Esophagus squamous epithelium (tissue), 5 donors: ENCODE results near the gene CYP27B1. TPM values are rescaled to one million over a fixed set of nuclear protein-coding genes. Genes with fewer than 3 reads are reported as not detected.

Experiments
- DNase-seq: peaks from one replicate; lab custom pipeline; 2025; lab: John Stamatoyannopoulos, UW
- H3K27ac ChIP-seq, 4 donors: fragments of 200-600 bp; sonication (generic); one replicate each; pipeline ENCODE4 v1.5.1; 2016 to 2019; ENCODE audit warnings: mild to moderate bottlenecking in 1 of 4
- H3K27me3 ChIP-seq, 4 donors: fragments of 200-600 bp; sonication (generic); 1 replicate in 3 of 4; 2 replicates in 1 of 4; pipeline versions ENCODE4 v1.5.1 to v1.6.0; 2017 to 2021; ENCODE audit warnings: antibody characterized with exemption in 1 of 4
- H3K36me3 ChIP-seq, 3 donors: fragments of 200-600 bp; sonication (generic); one replicate each; pipeline ENCODE4 v1.5.1; 2016 to 2019
- H3K4me1 ChIP-seq, 3 donors: fragments of 200-600 bp; sonication (generic); one replicate each; pipeline ENCODE4 v1.5.1; 2017 to 2019
- H3K4me3 ChIP-seq, 4 donors: fragments of 200-600 bp; sonication (generic); 1 replicate in 3 of 4; 2 replicates in 1 of 4; pipeline ENCODE4 v1.5.1; 2016 to 2019; ENCODE audit warnings: mild to moderate bottlenecking in 2 of 4, moderate library complexity in 1 of 4
- H3K9me3 ChIP-seq, 3 donors: fragments of 200-600 bp; sonication (generic); one replicate each; pipeline ENCODE4 v1.5.1; 2016 to 2019
- CTCF ChIP-seq, 6 experiments: fragments of 450-650 bp in 4 of 6; fragments of 200-600 bp in 2 of 6; sonication (generic) in 2 of 6; IDR thresholded peaks; one replicate each; pipeline ENCODE4 v1.5.1; 2016 to 2019; ENCODE audit warnings: antibody characterized with exemption in 6 of 6, mild to moderate bottlenecking in 4 of 6, moderate library complexity in 4 of 6
- POLR2A ChIP-seq, 4 donors: fragments of 450-650 bp; IDR thresholded peaks; one replicate each; pipeline ENCODE4 v1.6.1; 2017; ENCODE audit warnings: antibody characterized with exemption in 4 of 4, mild to moderate bottlenecking in 4 of 4, moderate library complexity in 3 of 4
- whole genome bisulfite sequencing, 2 donors: methylation state at CpG; one replicate each; pipeline ENCODE4 v1.1.5; 2018; 5-methylcytosine and 5-hydroxymethylcytosine counted together
- intact Hi-C: fragments of 100-400 bp; cut with DNase I; formaldehyde crosslinking; loops from one replicate; pipeline ENCODE4 v1.15.0; 2022
- total RNA-seq, 4 donors: library from RNA; depleted of rRNA; stranded (reverse); fragments of >200 nt; gene quantifications; one replicate each; pipeline ENCODE4 v1.1.0, GENCODE V29; 2016
- donor health status: DM: yes; HTN: yes; CAD: no.

The CYP27B1 gene
- total RNA-seq, 4 donors from 2014 or later: 0.18 to 1.7 (median 1.1) TPM

GRCh38 chr12:57781801-57782200 lies 14.9 kb upstream of the CYP27B1 start:
- Histone ChIP-seq H3K9me3 (no peaks in the 10 kb centered on the region), H3K36me3 (peaks cover 0 to 47% (median 0%) of the 10 kb centered on the region in 3 donors), H3K4me3 (no peak overlapping the region), H3K27ac (no peak overlapping the region), H3K4me1 (peaks cover 10 to 25% (median 16%) of the 10 kb centered on the region in 3 donors), H3K27me3 (no peaks in the 10 kb centered on the region)
- 62 to 63% methylated on average over 2 of the region's 2 CpGs for WGBS, 2 donors
- intact Hi-C loops: loop anchor here (10.0 kb wide), 1 partner anchor 53 kb away; no protein-coding TSS in a partner anchor
- TF ChIP-seq POLR2A (IDR thresholded peaks at IDR 0.05): no peak
- TF ChIP-seq CTCF (IDR thresholded peaks at IDR 0.05): no peak
- DNase-seq: no peak

- no peak overlapping the region for H3K27ac ChIP-seq
- H3K4me3 ChIP-seq: no peak overlapping the region
- peaks cover 10 to 25% (median 16%) of the 10 kb centered on the region in 3 donors for H3K4me1 ChIP-seq
- no peaks in the 10 kb centered on the region for H3K9me3 ChIP-seq
- intact Hi-C loops: loop anchor here (10.0 kb wide), 1 partner anchor 54 kb away; no protein-coding TSS in a partner anchor
- TF ChIP-seq POLR2A (IDR thresholded peaks at IDR 0.05): no peak
- no peak for TF ChIP-seq CTCF (IDR thresholded peaks at IDR 0.05)
- 92 to 96% methylated on average over 3 of the region's 3 CpGs for WGBS, 2 donors
- no peak for DNase-seq
- no peaks in the 10 kb centered on the region for H3K27me3 ChIP-seq
- peaks cover 0 to 45% (median 0%) of the 10 kb centered on the region in 3 donors for H3K36me3 ChIP-seq
Observed at GRCh38 chr12:57781244-57781643, 14.4 kb upstream of the CYP27B1 start.

- Histone ChIP-seq H3K4me3 (no peak overlapping the region), H3K27ac (no peak overlapping the region), H3K9me3 (no peaks in the 10 kb centered on the region), H3K4me1 (peaks cover 10 to 25% (median 16%) of the 10 kb centered on the region in 3 donors), H3K27me3 (no peaks in the 10 kb centered on the region), H3K36me3 (peaks cover 0 to 45% (median 0%) of the 10 kb centered on the region in 3 donors)
- intact Hi-C loops: loop anchor here (10.0 kb wide), 1 partner anchor 54 kb away; no protein-coding TSS in a partner anchor
- WGBS, 2 donors: 92 to 95% methylated on average over 3 to 4 of the region's 4 CpGs
- no peak for DNase-seq
- no peak for TF ChIP-seq POLR2A (IDR thresholded peaks at IDR 0.05)
- no peak for TF ChIP-seq CTCF (IDR thresholded peaks at IDR 0.05)
Observed at GRCh38 chr12:57780284-57780897, 13.5 kb upstream of the CYP27B1 start.

- Histone ChIP-seq H3K9me3 (no peaks in the 10 kb centered on the region), H3K36me3 (peaks cover 0 to 46% (median 0%) of the 10 kb centered on the region in 3 donors), H3K4me3 (no peak overlapping the region), H3K27ac (no peak overlapping the region), H3K4me1 (peaks cover 10 to 25% (median 16%) of the 10 kb centered on the region in 3 donors), H3K27me3 (no peaks in the 10 kb centered on the region)
- TF ChIP-seq POLR2A (IDR thresholded peaks at IDR 0.05): no peak
- no peak for TF ChIP-seq CTCF (IDR thresholded peaks at IDR 0.05)
- intact Hi-C loops: loop anchor here (10.0 kb wide), 1 partner anchor 55 kb away; no protein-coding TSS in a partner anchor
- WGBS, 2 donors: 40% methylated on average over 1 of the region's 1 CpG; no CpG with 5 or more reads in 1 of the 2 donors
- DNase-seq: no peak
Observed at GRCh38 chr12:57779736-57780135, 12.9 kb upstream of the CYP27B1 start.

GRCh38 chr12:57777911-57778310 lies 11.0 kb upstream of the CYP27B1 start:
- 68 to 92% methylated on average over 4 to 6 of the region's 7 CpGs for WGBS, 2 donors

More at GRCh38 chr12:57777911-57778310, 11.0 kb upstream of the CYP27B1 start:
- no peak for DNase-seq
- no peak overlapping the region for H3K4me3 ChIP-seq
- no peaks in the 10 kb centered on the region for H3K9me3 ChIP-seq
- H3K36me3 ChIP-seq: peaks cover 0 to 42% (median 0%) of the 10 kb centered on the region in 3 donors
- H3K27me3 ChIP-seq: no peaks in the 10 kb centered on the region
- H3K27ac ChIP-seq: no peak overlapping the region
- peaks cover 4 to 20% (median 11%) of the 10 kb centered on the region in 3 donors for H3K4me1 ChIP-seq
- intact Hi-C loops: no loop called here
- no peak for TF ChIP-seq POLR2A (IDR thresholded peaks at IDR 0.05)
- TF ChIP-seq CTCF (IDR thresholded peaks at IDR 0.05): no peak
